NOMO-1 treated with DMSO at 0.1 percent for 48 hours (cell line): ENCODE measurements around the gene ALDH1A2.
A peak's percentile ranks its signal among the peaks of the same experiment; 100 is the strongest.
"Not testable (repeated sequence)": the region's sequence is repeated elsewhere in the genome, so short reads cannot be mapped to it uniquely, and the experiment has no call there.

Source experiments
- DNase-seq: peaks from one replicate; lab custom pipeline; 2025; ENCODE audit not compliant: unreplicated experiment; lab: John Stamatoyannopoulos, UW

The ALDH1A2 gene

DNA sequence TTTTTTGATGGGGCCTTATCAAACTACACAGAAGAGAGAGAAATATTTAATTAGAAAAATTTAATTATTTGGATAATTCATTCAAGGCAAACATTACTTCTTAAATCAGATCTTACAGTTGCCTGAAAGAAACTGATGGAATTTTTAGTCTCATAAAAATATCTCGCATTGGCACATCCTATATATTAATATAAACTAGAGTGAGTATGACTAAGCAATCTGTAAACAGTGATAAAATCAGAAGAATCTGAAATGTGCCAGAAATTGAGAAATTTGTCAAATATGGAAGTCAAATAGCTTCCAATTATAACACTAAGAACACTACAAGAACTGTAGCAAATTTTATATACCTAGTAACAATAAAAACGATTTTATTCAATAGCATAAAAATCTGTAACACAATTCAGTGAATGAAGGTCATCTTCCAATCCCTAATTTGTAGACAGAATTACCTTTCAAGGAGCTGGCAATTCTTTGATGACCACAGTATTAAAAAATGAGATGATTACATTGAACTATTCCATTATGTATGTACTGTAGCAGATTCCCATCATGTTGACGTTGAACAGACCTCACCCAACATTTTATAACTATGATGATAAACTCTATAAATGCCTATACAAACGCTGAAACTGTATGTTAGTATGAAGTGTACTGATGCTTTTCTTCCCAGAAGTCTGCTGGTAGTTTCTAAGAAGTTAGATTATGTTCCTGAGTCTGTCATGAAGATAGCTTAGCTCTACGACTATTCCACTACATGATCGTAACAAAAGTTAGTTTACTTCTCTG is 63.0 kb downstream of the ALDH1A2 start:
- DNase-seq, result no peak

DNA sequence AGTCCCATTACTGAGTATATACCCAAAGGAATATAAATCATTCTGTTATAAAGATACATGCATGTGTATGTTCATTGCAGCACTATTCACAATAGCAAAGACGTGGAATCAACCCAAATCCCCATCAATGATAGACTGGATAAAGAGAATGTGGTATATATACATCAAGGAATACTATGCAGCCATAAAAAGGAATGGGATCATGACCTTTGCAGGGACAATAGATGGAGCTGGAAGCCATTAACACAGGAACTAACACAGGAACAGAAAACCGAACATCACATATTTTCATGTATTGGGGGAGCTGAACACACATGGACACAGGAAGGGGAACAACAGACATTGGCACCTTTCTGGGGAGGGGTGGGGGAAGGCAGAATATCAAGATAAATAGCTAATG is 65.8 kb downstream of the ALDH1A2 start:
- not testable (repeated sequence) for DNase-seq

DNA sequence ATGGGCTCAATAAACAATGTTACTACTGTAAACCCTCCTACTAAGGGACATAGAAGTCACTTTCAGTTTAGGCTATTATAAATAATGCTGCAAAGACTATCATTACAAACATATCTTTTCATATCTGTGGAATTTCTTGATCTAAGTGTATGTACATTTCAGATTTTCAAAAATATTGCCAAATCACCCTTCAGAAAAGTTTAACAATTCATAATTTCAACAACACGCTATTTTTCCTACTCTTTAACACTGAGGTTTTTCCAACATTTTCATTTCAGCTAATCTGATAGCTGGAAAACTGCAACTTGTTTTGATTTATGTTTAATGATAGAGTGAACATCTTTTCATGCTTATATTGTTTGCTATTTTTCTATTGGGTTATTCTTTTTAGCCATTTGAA is 69.0 kb downstream of the ALDH1A2 start:
- DNase-seq, result no peak

DNA sequence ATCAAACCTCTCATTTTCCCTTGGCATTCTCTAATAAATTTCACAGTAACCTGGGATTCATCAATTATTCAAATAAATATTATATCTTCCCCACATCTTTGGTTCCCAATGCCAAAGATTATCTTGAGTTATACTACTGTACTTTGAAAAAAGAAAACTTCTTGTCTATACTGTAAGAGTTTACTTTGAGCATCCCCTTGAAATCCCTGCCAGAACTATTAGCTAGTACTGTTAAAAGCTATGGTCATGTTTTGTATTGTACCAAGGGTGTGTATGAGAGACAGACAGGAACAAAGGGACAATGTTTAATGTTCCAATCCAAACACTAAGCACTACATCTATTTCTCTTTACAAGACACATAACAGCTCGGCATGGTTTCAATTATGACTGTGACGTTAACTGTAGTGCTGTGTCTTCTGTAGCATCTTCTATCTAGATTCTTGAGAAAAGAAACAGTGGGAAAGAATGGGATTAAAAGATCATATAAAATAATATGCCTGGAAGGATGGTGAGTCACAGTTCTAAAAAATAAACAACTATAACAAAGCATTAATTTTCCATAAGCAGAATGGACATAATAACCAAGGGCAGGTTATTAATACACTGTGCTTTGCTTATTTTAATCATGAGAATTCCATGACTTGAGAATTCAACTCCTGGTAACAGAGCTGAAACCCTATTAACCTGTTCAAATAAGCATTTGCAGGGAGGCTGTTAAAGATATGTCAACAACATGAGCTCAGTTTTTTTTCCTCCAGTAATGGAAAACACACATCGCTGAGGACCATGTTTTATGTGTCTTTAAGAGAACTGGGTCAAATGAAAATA is 71.1 kb downstream of the ALDH1A2 start:
- no peak for DNase-seq

DNA sequence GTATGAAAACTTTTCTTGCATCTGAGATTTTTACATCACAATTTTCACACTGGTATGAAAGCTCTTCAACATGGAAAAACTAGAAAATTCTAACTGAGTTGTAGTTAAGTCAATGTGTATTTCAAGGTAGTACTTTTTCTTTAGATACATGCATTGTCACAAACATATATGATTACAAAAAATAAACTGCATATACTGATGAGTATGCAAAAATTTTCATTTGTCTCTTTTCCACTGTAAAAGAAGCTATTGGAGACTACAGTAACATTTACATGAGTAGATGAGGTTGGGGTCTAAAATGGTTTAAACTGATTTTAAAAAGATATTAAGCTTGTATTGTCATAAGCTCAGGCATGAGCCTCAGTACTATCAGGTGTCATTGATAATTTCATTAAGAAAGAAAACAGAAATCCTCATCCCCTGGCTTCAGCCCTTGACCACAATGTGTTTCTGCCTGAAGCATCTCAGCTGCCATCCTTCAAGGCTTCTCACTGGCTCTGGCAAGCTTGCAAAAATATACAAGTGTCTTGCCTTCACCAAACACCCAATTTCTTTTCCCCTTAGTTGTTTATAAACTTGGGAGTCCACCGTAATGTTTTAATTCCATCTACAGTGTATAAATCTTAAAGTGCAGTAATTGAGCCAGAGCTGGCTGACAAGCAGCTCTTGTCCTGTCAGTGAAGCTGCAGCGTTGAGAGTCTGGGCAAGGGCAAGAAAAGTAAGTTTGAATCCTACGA is 71.9 kb downstream of the ALDH1A2 start:
- DNase-seq, result no peak

DNA sequence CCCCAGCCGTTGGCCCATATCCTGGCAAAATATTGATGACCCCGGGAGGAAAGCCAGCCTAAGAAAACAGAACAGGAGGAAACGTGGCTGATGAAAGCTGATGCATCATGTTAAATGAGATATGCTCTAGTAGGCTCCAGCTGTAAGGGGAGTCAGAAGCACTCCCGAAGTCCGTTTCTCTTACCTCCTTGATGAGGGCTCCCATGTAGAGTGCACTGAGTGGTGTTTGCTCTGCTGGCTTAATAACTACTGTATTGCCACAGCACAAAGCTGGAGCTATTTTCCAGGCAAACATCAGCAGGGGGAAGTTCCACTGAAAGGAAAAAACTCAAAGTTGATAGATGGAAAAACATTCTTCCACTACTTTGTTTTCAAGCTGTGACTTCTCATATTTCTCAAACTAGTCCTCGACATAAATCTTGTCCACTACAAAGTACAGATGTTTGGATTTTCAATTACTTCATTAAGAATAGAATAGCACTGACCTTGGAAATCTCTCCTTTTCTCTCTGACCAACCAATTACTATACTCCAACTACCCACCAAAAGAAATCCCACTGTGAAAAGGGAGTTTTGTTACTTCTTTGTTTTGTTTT is 72.7 kb downstream of the ALDH1A2 start:
- no peak for DNase-seq

DNA sequence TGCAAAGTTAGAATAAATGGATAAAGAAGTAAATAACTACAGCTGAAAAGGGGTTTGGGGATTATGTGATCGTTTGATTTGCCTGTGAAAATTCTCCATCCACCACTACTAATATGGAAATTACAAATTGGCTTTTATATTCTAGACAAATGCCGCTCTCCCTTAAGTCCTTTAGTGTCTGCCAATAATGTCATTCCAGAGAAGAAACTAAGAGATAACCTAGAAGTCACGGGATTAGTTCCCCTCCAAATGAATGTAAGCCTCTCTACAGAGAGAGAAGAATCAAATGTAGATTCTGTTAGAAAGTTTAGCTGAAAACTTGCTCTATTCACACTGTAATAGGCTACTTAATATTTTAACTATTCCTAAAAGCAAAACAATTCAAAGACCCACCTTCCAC is 92.0 kb downstream of the ALDH1A2 start:
- no peak for DNase-seq

DNA sequence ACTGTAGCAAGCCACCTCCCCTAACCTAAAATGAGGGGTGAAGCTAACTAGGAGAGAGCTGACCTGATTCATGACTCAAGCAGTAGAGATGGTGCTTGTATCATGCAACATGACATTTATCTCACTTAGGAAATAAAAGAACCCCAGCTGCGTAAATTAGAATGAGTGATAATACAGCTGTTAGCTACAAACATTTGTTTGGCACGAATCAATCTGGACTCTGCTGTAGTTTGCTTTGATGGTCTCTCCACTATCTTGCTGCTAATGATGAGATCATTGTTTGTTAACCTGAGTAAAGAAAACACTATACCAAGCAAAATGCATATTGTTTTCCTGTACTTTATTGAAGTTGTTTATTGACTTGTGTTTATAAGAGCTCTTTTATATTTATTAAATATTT is 92.6 kb downstream of the ALDH1A2 start:
- DNase-seq, result no peak

DNA sequence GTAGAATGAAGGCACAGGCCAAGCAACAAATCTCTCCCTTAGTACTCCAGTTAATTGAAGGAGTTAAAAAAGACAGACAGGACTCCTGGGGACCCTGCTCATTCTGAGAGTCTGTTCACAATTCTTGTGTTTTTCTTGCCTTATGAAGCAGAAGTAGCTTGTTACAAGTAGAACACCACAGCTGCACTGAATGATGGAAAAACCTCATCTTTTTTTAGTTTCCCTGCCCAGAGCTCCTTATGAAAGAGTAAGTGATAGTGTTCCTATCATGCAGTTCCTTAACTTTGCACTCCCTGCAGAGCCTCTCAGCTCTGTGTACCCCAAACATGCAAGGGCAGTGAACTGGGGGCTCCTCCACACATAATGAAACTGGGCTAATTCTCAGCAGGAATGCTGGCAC is 95.5 kb downstream of the ALDH1A2 start:
- DNase-seq, result no peak

DNA sequence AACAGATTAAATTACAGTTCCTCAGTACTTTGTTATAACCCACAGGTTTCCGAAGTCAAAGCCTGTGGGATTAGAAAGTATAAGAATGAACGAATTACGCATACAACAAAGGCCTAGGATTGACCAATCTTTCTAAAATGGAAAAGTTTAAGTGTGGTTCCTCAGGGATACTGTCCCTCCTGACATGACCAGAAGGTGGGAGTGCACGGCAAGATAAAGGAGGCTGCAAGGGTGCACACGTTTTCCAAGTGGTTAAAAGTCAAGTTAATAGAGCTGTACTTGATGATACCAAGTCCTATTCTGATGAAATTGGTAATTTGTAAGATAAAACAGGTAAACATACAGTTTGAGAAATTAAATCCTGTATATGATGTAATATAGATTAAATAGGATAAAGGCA is 96.2 kb downstream of the ALDH1A2 start:
- no peak for DNase-seq

DNA sequence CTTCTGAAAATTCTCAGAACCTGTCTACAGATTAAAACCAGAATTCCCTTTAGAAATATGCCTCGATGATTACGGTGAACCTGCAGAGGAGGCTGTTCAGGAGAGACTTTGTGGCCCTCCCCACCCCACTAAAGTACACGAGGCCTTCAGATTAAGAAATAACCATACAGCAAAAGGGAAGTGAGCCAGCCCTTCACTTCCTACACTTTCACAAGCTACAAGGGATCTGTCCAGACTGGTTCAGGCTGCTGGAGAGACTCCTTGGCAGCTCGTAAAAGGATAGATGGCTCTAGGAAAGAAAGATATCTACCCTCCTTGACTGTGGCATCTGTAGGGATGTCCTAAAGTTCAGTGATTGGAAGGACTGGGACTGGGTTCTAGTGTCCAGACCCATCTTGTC is 102.6 kb downstream of the ALDH1A2 start:
- DNase-seq, result peak; percentile 20

DNA sequence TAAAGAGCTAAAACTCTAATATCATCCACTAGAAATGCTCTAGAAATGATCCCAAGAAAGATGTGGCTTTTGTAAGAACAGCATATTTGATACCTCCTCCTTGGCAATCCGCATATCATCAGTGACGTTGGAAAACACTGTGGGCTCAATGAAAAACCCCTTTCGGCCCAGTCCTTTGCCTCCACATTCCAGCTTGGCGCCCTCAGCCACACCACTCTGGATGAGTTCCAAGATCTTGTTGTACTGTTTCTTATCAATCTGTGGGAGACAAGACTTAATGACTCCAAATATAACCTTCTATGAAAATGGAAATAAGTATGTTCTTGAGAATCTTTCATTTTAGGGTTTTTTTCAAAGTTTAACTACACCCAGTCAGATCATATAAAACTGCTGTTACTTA is 103.6 kb downstream of the ALDH1A2 start:
- DNase-seq, result no peak

DNA sequence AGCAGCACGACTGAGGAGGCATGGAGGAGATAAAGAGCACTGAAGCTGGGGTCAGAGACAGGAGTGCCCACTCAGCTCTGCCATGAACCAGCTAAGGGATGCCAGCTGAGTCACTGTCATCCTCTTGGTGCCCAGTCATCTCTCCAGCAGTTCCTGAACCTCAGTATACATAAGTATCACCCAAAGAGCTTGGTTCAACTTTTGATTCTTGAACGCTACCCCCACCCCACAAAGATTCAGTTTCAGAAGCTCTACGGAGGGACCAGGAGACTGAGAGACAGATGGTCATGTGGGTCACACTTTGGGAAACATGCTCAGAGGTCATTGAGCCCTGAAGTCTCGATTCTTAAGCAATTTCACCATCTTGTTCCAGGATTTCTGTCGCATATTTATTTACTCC is 108.4 kb downstream of the ALDH1A2 start:
- DNase-seq, result no peak

DNA sequence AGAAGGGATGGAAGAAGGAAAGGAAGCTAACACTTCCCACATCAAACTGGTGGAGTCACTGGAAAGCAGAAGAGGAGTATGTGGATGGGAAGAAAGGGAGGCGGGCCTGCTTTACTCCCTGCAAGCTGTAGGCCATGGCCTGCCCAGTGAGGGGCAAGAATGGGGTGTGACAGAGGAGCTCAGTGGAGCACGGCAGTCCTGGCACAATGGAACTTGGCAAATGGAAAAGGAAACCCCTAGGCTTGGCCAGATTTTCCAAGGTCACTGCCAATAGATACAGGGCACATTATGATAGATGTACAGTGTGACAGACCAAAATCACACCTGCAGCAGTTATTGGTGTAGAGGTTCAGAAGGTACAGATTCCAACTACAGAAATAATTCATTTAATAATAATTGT is 111.6 kb downstream of the ALDH1A2 start:
- DNase-seq, result no peak

DNA sequence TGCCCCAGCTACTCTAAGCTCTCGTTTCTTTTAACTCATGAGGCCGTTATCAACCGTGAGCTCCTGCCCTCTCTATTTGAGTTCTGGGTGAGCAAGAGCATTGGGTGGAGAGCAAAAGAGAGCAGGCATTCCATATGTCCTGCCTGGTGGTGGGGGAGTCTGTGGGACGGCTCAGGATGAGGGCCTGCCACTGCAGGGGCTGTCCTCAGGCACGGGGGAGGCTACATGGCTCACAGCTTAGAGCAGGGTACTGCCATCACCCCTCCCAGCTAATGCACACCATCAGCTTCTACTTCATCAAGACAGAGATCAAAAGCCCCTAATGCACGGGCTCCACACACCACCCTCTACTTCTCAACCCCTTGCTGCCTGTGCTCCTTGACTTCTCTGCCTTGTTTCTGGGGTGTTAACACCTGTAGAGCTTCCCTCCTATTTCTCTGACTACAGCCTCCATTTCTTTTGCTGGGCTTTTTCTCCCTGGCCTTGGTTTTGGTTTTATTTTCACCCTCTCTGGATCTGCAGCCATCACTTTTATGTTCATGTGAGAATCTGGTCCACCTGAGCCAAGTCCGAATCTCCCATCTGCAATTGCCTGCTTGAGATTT is 114.1 kb downstream of the ALDH1A2 start:
- DNase-seq, result no peak

DNA sequence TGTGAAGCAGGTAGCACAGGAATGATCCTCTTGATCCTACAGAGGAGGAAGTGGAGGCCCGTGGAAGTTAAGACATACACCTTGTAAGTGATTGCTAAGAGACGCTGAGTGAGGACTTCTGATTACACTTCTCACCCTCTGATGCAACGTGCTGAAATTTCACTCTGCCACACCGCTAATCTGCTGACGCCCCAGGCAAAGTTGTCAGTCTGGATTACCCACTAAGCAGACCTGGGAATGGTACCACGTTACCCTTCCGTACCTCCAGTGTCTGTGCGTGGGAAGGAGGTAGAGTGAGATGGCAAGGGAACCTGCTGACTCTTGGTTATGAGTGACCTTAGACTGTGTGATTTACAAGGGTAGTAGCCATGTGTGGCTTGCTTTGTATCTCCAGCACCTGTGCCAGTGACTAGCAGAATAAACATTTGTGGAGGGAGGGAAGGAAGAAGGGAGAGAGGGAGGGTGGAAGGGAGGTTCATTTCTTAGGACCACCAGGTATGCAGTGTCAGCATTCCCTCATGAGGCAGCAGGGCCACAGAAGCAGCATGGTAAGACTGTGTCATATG is 115.0 kb downstream of the ALDH1A2 start:
- no peak for DNase-seq

DNA sequence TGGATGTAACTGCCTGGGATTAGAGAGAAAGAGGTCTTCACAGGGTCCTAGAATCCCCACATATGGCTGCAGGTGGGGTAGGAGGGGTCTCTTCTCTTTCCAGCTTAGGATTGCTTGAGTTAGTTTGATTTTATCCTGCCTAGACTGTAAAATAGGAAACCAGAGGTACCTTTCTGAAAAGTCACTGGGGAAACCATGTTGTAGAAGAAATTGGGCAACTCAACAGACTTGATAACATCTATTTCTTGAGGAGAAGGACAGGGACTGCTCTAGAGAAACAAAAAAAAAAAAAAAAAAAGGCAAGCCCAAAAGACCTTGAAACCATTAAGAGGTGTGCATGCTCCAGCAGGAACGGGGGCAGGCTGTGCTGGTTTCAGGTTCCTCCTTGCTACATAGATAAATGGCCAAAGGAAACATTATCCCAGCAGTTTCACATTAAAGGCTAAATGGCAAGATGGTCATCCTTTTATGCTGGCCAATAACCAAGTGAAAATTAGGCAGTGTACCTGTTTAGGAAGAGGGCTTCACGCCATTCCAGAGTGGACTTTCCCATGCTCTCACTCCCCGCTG is 116.1 kb downstream of the ALDH1A2 start:
- no peak for DNase-seq

DNA sequence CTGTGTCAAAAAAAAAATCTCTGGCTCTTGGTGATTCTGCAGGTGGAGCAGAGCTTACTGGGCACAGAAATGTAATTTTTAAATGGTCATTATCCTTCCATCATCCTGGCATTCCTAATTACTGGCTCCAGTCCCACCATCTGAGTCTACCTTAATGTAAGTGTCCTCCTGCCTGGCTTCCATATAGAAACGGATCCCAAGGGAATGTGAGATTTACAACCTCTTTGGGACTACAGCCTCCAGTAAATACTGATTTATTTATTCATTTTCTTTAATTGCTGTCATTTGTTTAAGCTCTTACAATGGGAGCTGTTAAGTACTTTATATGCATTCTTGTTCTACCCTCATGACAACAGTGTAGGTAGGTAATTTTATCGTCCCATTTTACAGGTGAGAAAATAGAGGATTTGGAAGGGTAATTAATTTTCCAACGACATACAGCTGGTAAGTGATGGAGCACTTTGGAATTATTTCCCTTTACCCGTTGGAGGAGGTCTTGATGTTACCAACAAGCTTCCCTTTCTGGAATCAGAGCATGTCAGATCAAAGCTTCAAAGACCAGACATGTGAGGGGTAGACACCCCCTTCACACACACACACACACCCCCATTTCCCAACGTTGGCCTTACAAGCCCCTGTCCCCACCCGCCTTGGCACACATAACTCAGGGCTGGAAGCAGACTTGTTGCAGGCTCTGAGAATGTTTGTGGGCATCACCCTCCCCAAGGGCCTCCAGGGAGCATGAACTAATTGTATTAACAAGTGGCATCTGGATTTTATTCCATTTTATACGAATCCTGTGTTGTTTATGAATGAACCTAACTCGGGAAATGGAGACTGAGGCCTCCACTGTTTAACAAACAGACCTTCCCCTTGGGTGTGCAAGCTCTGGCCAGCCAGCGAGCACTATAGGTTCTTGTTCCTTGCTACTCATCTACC is 116.9 kb downstream of the ALDH1A2 start:
- no peak for DNase-seq

DNA sequence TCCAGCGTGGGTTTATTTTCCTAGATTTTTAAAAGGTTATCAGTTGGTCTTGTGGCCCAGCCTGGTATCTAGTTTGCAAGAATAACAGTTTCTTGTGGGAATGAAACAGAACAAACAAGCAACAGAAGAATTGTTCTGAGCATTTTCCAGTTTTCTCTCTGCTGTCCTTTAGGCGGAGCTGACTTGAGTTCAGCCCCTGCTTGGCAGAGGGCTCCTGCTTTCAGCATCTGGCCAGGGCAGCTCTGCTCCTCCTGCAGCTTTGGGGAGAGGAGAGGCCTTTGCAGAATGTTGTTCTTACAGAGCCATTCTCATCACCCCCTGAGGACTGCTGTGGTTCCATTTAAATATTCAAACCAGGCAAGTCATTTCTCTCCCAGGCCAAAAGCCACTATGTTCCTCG is 117.7 kb downstream of the ALDH1A2 start:
- DNase-seq, result no peak
